T-helper 22 cell (primary cell): ENCODE measurements around the gene DHTKD1.

ENCODE experiments used
- DNase-seq: peaks from one replicate; pipeline ENCODE4 v3.0.0-alpha.2; 2020; ENCODE audit warnings: low read depth

The DHTKD1 gene

GRCh38 chr10:12068449-12069269 is at the start of gene DHTKD1:
Gene DHTKD1 (plus strand): TSS chr10:12068954. CDS start chr10:12069034, 80 bp downstream.
- DNase-seq: peak; percentile 95

GRCh38 chr10:12019283-12019971 is 49.3 kb upstream of the DHTKD1 start:
- no peak for DNase-seq

- no peak for DNase-seq
These were observed 48.2 kb upstream of the DHTKD1 start for GRCh38 chr10:12020574-12020973.

- DNase-seq: no peak
These were observed 46.0 kb upstream of the DHTKD1 start for GRCh38 chr10:12022580-12023257.

- DNase-seq: no peak
These were observed 43.2 kb upstream of the DHTKD1 start for GRCh38 chr10:12025591-12025990.

- no peak for DNase-seq
These were observed 41.2 kb upstream of the DHTKD1 start for GRCh38 chr10:12027539-12027938.

- no peak for DNase-seq
These were observed 37.4 kb upstream of the DHTKD1 start for GRCh38 chr10:12031404-12031803.

GRCh38 chr10:12036073-12036655 is 32.6 kb upstream of the DHTKD1 start:
- DNase-seq: no peak

GRCh38 chr10:12041766-12042408 is 26.9 kb upstream of the DHTKD1 start:
- DNase-seq: no peak

- peak; percentile 43 for DNase-seq
These were observed 26.4 kb upstream of the DHTKD1 start for GRCh38 chr10:12042409-12042796.

- peak; percentile 97 for DNase-seq
These were observed 25.7 kb upstream of the DHTKD1 start, which contains the start of gene UPF2 for GRCh38 chr10:12042797-12043651. Gene UPF2 (minus strand): TSS chr10:12042809. CDS start chr10:12035423, 7,386 bp downstream.

GRCh38 chr10:12045596-12045995 is 23.2 kb upstream of the DHTKD1 start:
- DNase-seq: no peak

GRCh38 chr10:12048547-12048946 is 20.2 kb upstream of the DHTKD1 start:
- DNase-seq: no peak

- no peak for DNase-seq
These were observed 18.2 kb upstream of the DHTKD1 start for GRCh38 chr10:12050528-12050927.

GRCh38 chr10:12051241-12051640 is 17.5 kb upstream of the DHTKD1 start:
- DNase-seq: no peak

GRCh38 chr10:12055732-12056131 is 13.0 kb upstream of the DHTKD1 start:
- no peak for DNase-seq

GRCh38 chr10:12056748-12057147 is 12.0 kb upstream of the DHTKD1 start:
- no peak for DNase-seq

- DNase-seq: no peak
These were observed 7.6 kb upstream of the DHTKD1 start for GRCh38 chr10:12061124-12061523.

GRCh38 chr10:12062754-12063482 is 5.8 kb upstream of the DHTKD1 start:
- DNase-seq: no peak

GRCh38 chr10:12063483-12063818 is 5.3 kb upstream of the DHTKD1 start:
- no peak for DNase-seq
